D721Med (cell line): ENCODE data around the gene ZNF664.

Experiments used
- DNase-seq: peaks from one replicate; pipeline ENCODE4 v3.0.0; 2011; ENCODE audit warnings: low spot score; ENCODE audit not compliant: insufficient read length
- FAIRE-seq: peaks from 2 replicates; lab custom pipeline; 2011; peaks lifted over from hg19 to GRCh38; lab: Jason Lieb, UNC
- TF ChIP-seq, protein P1 (sequence below): IDR thresholded peaks from 2 replicates; pipeline ENCODE4 v1.5.1; 2012; ENCODE audit warnings: mild to moderate bottlenecking, control low read depth; ENCODE audit not compliant: insufficient read depth; ENCODE audit errors: missing control alignments

ZNF664 gene

DNA sequence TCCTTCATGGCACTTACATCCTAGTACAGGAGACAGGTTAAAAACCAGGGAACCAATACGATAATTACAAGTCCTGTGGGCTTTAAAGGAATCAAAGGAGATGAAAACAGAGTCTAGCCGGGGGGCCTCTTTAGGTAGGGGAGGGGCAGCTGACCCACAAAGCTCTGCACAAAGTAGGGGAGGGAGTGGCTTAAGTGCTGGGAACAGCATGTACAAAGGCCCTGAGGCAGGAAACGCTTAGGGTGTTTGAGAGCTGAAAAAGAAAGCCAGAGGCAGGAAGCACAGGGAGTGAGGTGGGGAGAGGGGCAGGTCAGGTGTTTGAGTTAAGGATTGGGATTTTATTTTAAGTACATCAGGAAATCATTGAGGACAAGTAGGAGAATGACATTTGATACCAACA is 37.7 kb downstream of the ZNF664 start:
- TF ChIP-seq, protein P1, sequence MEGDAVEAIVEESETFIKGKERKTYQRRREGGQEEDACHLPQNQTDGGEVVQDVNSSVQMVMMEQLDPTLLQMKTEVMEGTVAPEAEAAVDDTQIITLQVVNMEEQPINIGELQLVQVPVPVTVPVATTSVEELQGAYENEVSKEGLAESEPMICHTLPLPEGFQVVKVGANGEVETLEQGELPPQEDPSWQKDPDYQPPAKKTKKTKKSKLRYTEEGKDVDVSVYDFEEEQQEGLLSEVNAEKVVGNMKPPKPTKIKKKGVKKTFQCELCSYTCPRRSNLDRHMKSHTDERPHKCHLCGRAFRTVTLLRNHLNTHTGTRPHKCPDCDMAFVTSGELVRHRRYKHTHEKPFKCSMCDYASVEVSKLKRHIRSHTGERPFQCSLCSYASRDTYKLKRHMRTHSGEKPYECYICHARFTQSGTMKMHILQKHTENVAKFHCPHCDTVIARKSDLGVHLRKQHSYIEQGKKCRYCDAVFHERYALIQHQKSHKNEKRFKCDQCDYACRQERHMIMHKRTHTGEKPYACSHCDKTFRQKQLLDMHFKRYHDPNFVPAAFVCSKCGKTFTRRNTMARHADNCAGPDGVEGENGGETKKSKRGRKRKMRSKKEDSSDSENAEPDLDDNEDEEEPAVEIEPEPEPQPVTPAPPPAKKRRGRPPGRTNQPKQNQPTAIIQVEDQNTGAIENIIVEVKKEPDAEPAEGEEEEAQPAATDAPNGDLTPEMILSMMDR = no peak
- DNase-seq (no peak), FAIRE-seq (no peak)

DNA sequence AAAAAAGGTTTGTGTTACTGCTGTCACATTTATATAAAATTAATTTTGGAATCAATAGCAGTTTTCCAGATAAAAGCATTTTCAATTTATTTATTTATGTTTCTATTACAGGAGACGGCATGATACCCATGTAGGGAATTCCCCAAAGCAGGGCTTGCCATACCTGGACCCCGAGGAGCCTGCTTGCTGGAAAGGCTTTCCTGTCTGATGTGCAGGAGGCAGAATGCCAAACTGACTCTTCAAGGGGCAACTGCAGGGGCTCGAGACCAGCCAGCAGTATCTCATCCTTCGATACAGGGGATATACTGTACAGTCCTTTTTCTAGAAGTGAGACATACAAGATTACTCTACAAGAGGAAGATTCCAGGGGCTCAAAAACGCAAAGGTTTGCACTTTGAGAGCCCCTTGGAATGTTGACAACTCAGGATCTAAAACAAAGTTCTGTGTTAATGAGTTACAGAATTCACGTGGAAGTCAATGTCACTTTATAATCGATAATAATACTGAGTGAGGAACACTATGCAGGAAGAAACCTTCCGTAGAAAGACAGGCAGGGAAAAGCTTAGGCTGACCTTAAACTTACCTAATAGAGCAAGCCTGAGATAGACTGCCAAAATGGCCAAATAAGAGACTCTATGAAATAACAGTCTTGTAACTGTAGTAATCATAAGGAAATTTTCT is 38.6 kb downstream of the ZNF664 start:
- DNase-seq = no peak
- TF ChIP-seq, protein P1 = no peak
- no peak for FAIRE-seq

DNA sequence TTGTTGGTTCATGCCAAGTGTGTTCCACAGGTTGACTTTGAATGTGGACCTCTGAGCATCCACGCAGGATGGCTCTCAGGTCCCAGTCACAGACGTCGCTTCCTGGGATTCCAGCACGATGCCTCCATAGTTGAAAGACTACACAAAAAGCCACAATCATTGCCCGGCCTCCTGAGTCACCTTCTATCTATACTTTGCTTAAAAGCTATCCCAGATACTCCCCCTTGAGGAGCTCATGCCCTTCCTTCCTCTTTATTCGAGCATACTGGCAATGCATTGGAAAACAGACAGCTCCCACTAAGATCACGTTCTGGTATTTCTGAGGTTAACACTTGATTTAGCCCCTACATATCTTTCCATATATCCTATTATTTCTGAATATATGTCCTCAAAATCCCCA is 40.1 kb downstream of the ZNF664 start:
- no peak for DNase-seq
- FAIRE-seq = no peak
- TF ChIP-seq, protein P1 = no peak

GRCh38 chr12:124015494-124016461 is 42.8 kb downstream of the ZNF664 start:
- FAIRE-seq (no peak), DNase-seq (no peak)
- TF ChIP-seq, protein P1 = no peak

GRCh38 chr12:124017064-124017463 is 44.0 kb downstream of the ZNF664 start:
- no peak for FAIRE-seq
- no peak for DNase-seq
- TF ChIP-seq, protein P1 = no peak

GRCh38 chr12:124018539-124018938 is 45.5 kb downstream of the ZNF664 start:
- TF ChIP-seq, protein P1 = no peak
- DNase-seq (no peak), FAIRE-seq (no peak)

DNA sequence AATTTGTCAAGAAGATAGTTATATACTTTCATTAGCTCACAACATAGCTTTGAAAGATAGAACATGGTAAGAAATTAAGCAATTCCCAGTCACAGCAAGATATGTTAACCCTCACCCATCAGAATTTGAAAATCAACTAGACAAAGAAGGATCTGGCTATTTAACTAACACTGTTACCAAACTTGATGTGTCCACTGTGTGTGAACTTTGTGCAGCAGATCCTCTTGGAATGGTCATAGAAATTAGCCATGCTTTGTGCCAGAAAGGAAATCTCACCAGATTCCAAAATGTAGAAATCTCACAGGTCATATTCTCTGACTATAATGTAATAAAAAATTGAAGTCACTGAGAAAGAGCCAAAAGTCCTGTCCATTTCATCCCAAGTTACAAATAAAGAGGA is 46.1 kb downstream of the ZNF664 start:
- no peak for FAIRE-seq
- TF ChIP-seq, protein P1 = no peak
- DNase-seq = no peak
